ENCODE data around the gene ZNF99.
"Not testable (repeated sequence)": the region's sequence is repeated elsewhere in the genome, so short reads cannot be mapped to it uniquely, and the experiment has no call there.

Gene ZNF99

GRCh38 chr19:22728214-22728613, 55.7 kb downstream of the ZNF99 start:
- H3K27ac ChIP-seq (ENCODE audit: low read length); H3K4me3 ChIP-seq (ENCODE audit: low read depth in 1 of 2, low read length in 2 of 2); H3K4me1 ChIP-seq (ENCODE audit: control insufficient read depth in 1 of 2, insufficient read depth in 2 of 2, low read length in 2 of 2); H3K36me3 ChIP-seq (ENCODE audit: control insufficient read depth in 1 of 2, insufficient read depth in 2 of 2, low read length in 2 of 2); H3K9me3 ChIP-seq (ENCODE audit: control insufficient read depth in 1 of 2, low read length in 2 of 2); H3K27me3 ChIP-seq (ENCODE audit: low read depth, low read length): not testable (repeated sequence)

GRCh38 chr19:22721533-22721932, 62.4 kb downstream of the ZNF99 start:
- H3K9me3 ChIP-seq (ENCODE audit: control insufficient read depth in 1 of 2, low read length in 2 of 2); H3K36me3 ChIP-seq (ENCODE audit: control insufficient read depth in 1 of 2, insufficient read depth in 2 of 2, low read length in 2 of 2); H3K4me1 ChIP-seq (ENCODE audit: control insufficient read depth in 1 of 2, insufficient read depth in 2 of 2, low read length in 2 of 2); H3K27me3 ChIP-seq (ENCODE audit: low read depth, low read length); H3K27ac ChIP-seq (ENCODE audit: low read length); H3K4me3 ChIP-seq (ENCODE audit: low read depth in 1 of 2, low read length in 2 of 2): not testable (repeated sequence)

- Histone ChIP-seq H3K27ac (ENCODE audit: low read length) (no peak overlapping the region), H3K27me3 (ENCODE audit: low read depth, low read length) (no peaks in the 10 kb centered on the region), H3K9me3 (ENCODE audit: control insufficient read depth in 1 of 2, low read length in 2 of 2) (peaks cover 0 to 7% of the 10 kb centered on the region in 2 donors), H3K4me3 (ENCODE audit: low read depth in 1 of 2, low read length in 2 of 2) (no peak overlapping the region), H3K36me3 (ENCODE audit: control insufficient read depth in 1 of 2, insufficient read depth in 2 of 2, low read length in 2 of 2) (no peaks in the 10 kb centered on the region), H3K4me1 (ENCODE audit: control insufficient read depth in 1 of 2, insufficient read depth in 2 of 2, low read length in 2 of 2) (no peaks in the 10 kb centered on the region)
Measured at GRCh38 chr19:22708983-22709382, 75.0 kb downstream of the ZNF99 start.

DNA sequence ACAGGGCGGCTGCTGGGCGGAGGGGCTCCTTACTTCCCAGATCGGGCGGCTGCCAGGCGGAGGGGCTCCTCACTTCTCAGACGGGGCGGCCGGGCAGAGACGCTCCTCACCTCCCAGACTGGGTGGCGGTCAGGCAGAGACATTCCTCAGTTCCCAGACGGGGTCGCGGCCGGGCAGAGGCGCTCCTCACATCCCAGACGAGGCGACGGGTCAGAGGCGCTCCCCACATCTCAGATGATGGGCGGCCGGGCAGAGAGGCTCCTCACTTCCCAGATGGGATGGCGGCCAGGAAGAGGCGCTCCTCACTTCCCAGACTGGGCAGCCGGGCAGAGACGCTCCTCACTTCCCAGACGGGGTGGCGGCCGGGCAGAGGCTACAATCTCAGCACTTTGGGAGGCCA, 80.9 kb downstream of the ZNF99 start:
- not testable (repeated sequence) for H3K27ac ChIP-seq (ENCODE audit: low read length); H3K36me3 ChIP-seq (ENCODE audit: control insufficient read depth in 1 of 2, insufficient read depth in 2 of 2, low read length in 2 of 2); H3K4me1 ChIP-seq (ENCODE audit: control insufficient read depth in 1 of 2, insufficient read depth in 2 of 2, low read length in 2 of 2); H3K27me3 ChIP-seq (ENCODE audit: low read depth, low read length); H3K4me3 ChIP-seq (ENCODE audit: low read depth in 1 of 2, low read length in 2 of 2)
- H3K9me3 ChIP-seq (ENCODE audit: control insufficient read depth in 1 of 2, low read length in 2 of 2): peaks cover 0 to 14% of the 10 kb centered on the region in 2 donors

DNA sequence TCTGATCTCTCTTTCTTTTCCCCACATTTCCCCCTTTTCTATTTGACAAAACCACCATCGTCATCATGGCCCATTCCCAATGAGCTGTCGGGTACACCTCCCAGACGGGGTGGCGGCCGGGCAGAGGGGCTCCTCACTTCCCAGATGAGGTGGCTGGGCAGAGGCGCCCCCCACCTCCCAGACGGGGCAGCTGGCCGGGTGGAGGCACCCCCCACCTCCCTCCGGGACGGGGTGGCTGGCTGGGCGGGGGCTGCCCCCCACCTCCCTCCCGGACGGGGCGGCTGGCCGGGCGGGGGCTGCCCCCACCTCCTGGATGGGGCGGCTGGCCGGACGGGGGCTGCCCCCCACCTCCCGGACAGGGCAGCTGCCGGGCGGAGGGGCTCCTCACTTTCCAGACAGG, 81.3 kb downstream of the ZNF99 start:
- H3K27ac ChIP-seq (ENCODE audit: low read length); H3K36me3 ChIP-seq (ENCODE audit: control insufficient read depth in 1 of 2, insufficient read depth in 2 of 2, low read length in 2 of 2); H3K27me3 ChIP-seq (ENCODE audit: low read depth, low read length); H3K4me1 ChIP-seq (ENCODE audit: control insufficient read depth in 1 of 2, insufficient read depth in 2 of 2, low read length in 2 of 2); H3K4me3 ChIP-seq (ENCODE audit: low read depth in 1 of 2, low read length in 2 of 2): not testable (repeated sequence)
- peaks cover 0 to 14% of the 10 kb centered on the region in 2 donors for H3K9me3 ChIP-seq (ENCODE audit: control insufficient read depth in 1 of 2, low read length in 2 of 2)
